Psoas muscle (tissue), 8 donors: ENCODE results near the gene RTEL1. TPM values are rescaled to one million over a fixed set of nuclear protein-coding genes. Genes with fewer than 3 reads are reported as not detected.
"Not testable (repeated sequence)": the region's sequence is repeated elsewhere in the genome, so short reads cannot be mapped to it uniquely, and the experiment has no call there.

ENCODE experiments used
- ATAC-seq, 4 donors: fragments of 200-7000 bp; cut with Tn5 transposase; one replicate each; pipeline ENCODE4 v1.9.1; 2020; ENCODE audit warnings: moderate library complexity in 3 of 4, mild to moderate bottlenecking in 2 of 4
- DNase-seq, 2 donors: peaks; one replicate each; pipeline ENCODE4 v3.0.0-alpha.2; 2020
- H3K27ac ChIP-seq: fragments of 200-600 bp; one replicate; pipeline ENCODE4 v1.8.0; 2022
- H3K27me3 ChIP-seq, 3 donors: fragments of 200-600 bp in 1 of 3; one replicate each; pipeline versions ENCODE4 v1.6.1 to v1.8.0; 2013 to 2022; ENCODE audit warnings: low read length in 2 of 3, mild to moderate bottlenecking in 2 of 3, moderate library complexity in 1 of 3; ENCODE audit not compliant: insufficient read depth in 3 of 3
- H3K36me3 ChIP-seq, 2 donors: fragments of 200-600 bp in 1 of 2; one replicate each; pipeline versions ENCODE4 v1.6.1 to v1.8.0; 2013 to 2022; ENCODE audit warnings: low read depth in 1 of 2, mild to moderate bottlenecking in 1 of 2, moderate library complexity in 1 of 2; ENCODE audit not compliant: insufficient read depth in 1 of 2
- H3K4me1 ChIP-seq: fragments of 200-600 bp; one replicate; pipeline ENCODE4 v1.8.0; 2022
- H3K4me3 ChIP-seq: fragments of 200-600 bp; one replicate; pipeline ENCODE4 v1.8.0; 2022; ENCODE audit warnings: mild to moderate bottlenecking
- H3K9me3 ChIP-seq: fragments of 200-600 bp; one replicate; pipeline ENCODE4 v1.8.0; 2022
- CTCF ChIP-seq: fragments of 200-600 bp; IDR thresholded peaks from one replicate; pipeline ENCODE4 v1.8.0; 2022; ENCODE audit warnings: antibody characterized with exemption
- WGBS, 3 donors: extraction: QIAGEN DNeasy Blood & Tissue Kit; methylation state at CpG; one replicate each; pipeline versions ENCODE4 v1.1.6 to v1.1.7; 2013; 5-methylcytosine and 5-hydroxymethylcytosine counted together
- intact Hi-C, 2 donors: fragments of 100-400 bp; cut with DNase I; formaldehyde crosslinking; loops; one replicate each; pipeline versions ENCODE4 v1.11.0 to v1.14.2; 2022
- polyA plus RNA-seq, 3 donors: library from polyadenylated mRNA; stranded (reverse); fragments of 200-250 nt; gene quantifications; one replicate each; pipeline ENCODE4 v1.2.3, GENCODE V29; 2013
- total RNA-seq, 4 donors: library from RNA; stranded (reverse); fragmentation: NEBNext Ultra II Directional in 2 of 4; extraction: Animal tissue kit (Norgen Biotek cat#: 25700) in 2 of 4; gene quantifications; one replicate each; pipeline versions ENCODE4 v1.2.1 to v1.2.4, GENCODE V29; 2021 to 2023
- donor health status: healthy with polysubstance abuse.
- donor health status: DM: no; HTN: no; CAD: no; lungs with moderate emphysema.
- donor health status: Bipolar disorder and iron deficiency.
- donor health status: healthy.
- donor health status: DM: yes; HTN: yes; CAD: no.
- donor health status: DM: no; HTN: no; CAD: no.
- donor health status: DM: no; HTN: no; CAD: no.
- donor health status: DM: yes; HTN: yes; CAD: no.

The RTEL1 gene
- total and polyA plus RNA-seq, 7 donors = 5.2 to 17.5 (median 9.2) TPM

- H3K27me3 ChIP-seq = no peaks in the 10 kb centered on the region
- no peaks in the 10 kb centered on the region for H3K4me1 ChIP-seq
- intact Hi-C loops = loop anchor here (2.0 to 5.0 kb wide), 2 partner anchors 74 to 75 kb away; partner anchors contain the start of gene PTK6 (in 1 of the 2)
- H3K36me3 ChIP-seq = peaks cover 0 to 22% of the 10 kb centered on the region in 2 donors
- ATAC-seq (peak in 1 of 4 donors; percentile 15), DNase-seq (no peak)
- H3K9me3 ChIP-seq = no peaks in the 10 kb centered on the region
- no peak overlapping the region for H3K4me3 ChIP-seq
- 81 to 83% (median 81%) methylated on average over 20 of the region's 20 CpGs for WGBS, 3 donors
- no peak overlapping the region for H3K27ac ChIP-seq
- no peak for TF ChIP-seq CTCF
These were observed 45.7 kb upstream of the RTEL1 start for GRCh38 chr20:63612276-63612931.

GRCh38 chr20:63613863-63614594 lies 44.1 kb upstream of the RTEL1 start:
- peaks cover 2 to 39% of the 10 kb centered on the region in 2 donors for H3K36me3 ChIP-seq
- DNase-seq, H3K27ac ChIP-seq, H3K9me3 ChIP-seq, H3K4me1 ChIP-seq, H3K27me3 ChIP-seq, H3K4me3 ChIP-seq: not testable (repeated sequence)
- 81 to 94% (median 83%) methylated on average over 15 to 18 of the region's 18 CpGs for WGBS, 3 donors
- intact Hi-C loops = loop anchor here (2.0 to 5.0 kb wide), 2 partner anchors 75 to 77 kb away; partner anchors contain the start of gene PTK6 (in 1 of the 2)
- peak in 1 of 4 donors; percentile 38 for ATAC-seq
- peak; percentile 15 for TF ChIP-seq CTCF

- peaks cover 2 to 44% of the 10 kb centered on the region in 2 donors for H3K36me3 ChIP-seq
- WGBS, 3 donors = 91 to 94% (median 93%) methylated on average over 41 of the region's 41 CpGs
These were observed 40.8 kb upstream of the RTEL1 start for GRCh38 chr20:63617092-63617875.

GRCh38 chr20:63617876-63618265 lies 40.2 kb upstream of the RTEL1 start:
- Histone ChIP-seq H3K4me1 (no peaks in the 10 kb centered on the region), H3K9me3 (no peaks in the 10 kb centered on the region), H3K27ac (no peak overlapping the region), H3K27me3 (no peaks in the 10 kb centered on the region), H3K4me3 (no peak overlapping the region), H3K36me3 (peaks cover 2 to 44% of the 10 kb centered on the region in 2 donors)
- no peak for TF ChIP-seq CTCF
- DNase-seq (no peak), ATAC-seq (no peak)
- 75 to 87% (median 85%) methylated on average over 8 of the region's 8 CpGs for WGBS, 3 donors
- intact Hi-C loops = no loop called here

More at GRCh38 chr20:63617092-63617875, 40.8 kb upstream of the RTEL1 start:
- intact Hi-C loops = no loop called here
- no peaks in the 10 kb centered on the region for H3K27me3 ChIP-seq
- ATAC-seq = no peak
- H3K27ac ChIP-seq = no peak overlapping the region
- H3K4me3 ChIP-seq = no peak overlapping the region
- TF ChIP-seq CTCF = no peak
- H3K9me3 ChIP-seq = no peaks in the 10 kb centered on the region
- H3K4me1 ChIP-seq = no peaks in the 10 kb centered on the region
- DNase-seq = no peak
